H1 (cell line): Measurements from ENCODE around the gene PEX13. TPM values are rescaled to one million over a fixed set of nuclear protein-coding genes. Genes with fewer than 3 reads are reported as not detected.

Experiments used
- CTCF ChIA-PET: fragments of 300-600 bp; sonication (Branson Sonifier 250); formaldehyde crosslinking; loops from one replicate; lab custom pipeline; 2021; ENCODE audit not compliant: partially characterized antibody; lab: Charles Lee
- POLR2A ChIA-PET: fragments of 300-600 bp; sonication (Branson Sonifier 250); formaldehyde crosslinking; loops from one replicate; lab custom pipeline; 2021; ENCODE audit warnings: inconsistent platforms; ENCODE audit not compliant: partially characterized antibody; lab: Charles Lee
- DNase-seq, 2 experiments: peaks; one replicate each; pipeline versions ENCODE4 v3.0.0 to v3.0.0-alpha.2; 2010 to 2022; ENCODE audit warnings: low spot score in 2 of 2, low read depth in 1 of 2, mixed read lengths in 1 of 2
- FAIRE-seq: peaks from 2 replicates; lab custom pipeline; 2011; peaks lifted over from hg19 to GRCh38; lab: Jason Lieb, UNC
- H2AFZ ChIP-seq: 2 replicates; pipeline ENCODE4 v1.8.1; 2012; ENCODE audit warnings: low read length, inconsistent platforms
- H2AK5ac ChIP-seq: 2 replicates; pipeline ENCODE4 v1.6.1; 2013; ENCODE audit warnings: low read depth, low read length
- H2BK120ac ChIP-seq: replicated peaks from 2 replicates; pipeline ENCODE3; 2013; ENCODE audit warnings: low read depth, low read length, inconsistent platforms
- H2BK12ac ChIP-seq: 2 replicates; pipeline ENCODE4 v1.6.1; 2013; ENCODE audit warnings: low read depth, low read length
- H2BK15ac ChIP-seq: 2 replicates; pipeline ENCODE4 v1.6.1; 2013; ENCODE audit warnings: low read length
- H2BK20ac ChIP-seq: 2 replicates; pipeline ENCODE4 v1.6.1; 2013; ENCODE audit warnings: low read length
- H2BK5ac ChIP-seq: 2 replicates; pipeline ENCODE4 v1.6.1; 2013; ENCODE audit warnings: low read depth, low read length
- H3K14ac ChIP-seq: 2 replicates; pipeline ENCODE4 v1.6.1; 2013; ENCODE audit warnings: inconsistent platforms; ENCODE audit not compliant: insufficient read length
- H3K18ac ChIP-seq: 2 replicates; pipeline ENCODE4 v1.6.1; 2013; ENCODE audit warnings: low read length; ENCODE audit errors: extremely low read depth
- H3K23ac ChIP-seq: 2 replicates; pipeline ENCODE4 v1.6.1; 2013; ENCODE audit warnings: inconsistent platforms; ENCODE audit not compliant: insufficient read length
- H3K23me2 ChIP-seq: 2 replicates; pipeline ENCODE4 v1.6.1; 2013; ENCODE audit warnings: low read depth, low read length
- H3K27ac ChIP-seq: 2 replicates; pipeline ENCODE4 v1.6.1; 2011; ENCODE audit warnings: low read depth, low read length, inconsistent platforms
- H3K27me3 ChIP-seq, 4 experiments: replicated peaks in 1 of 4; 1 replicate in 1 of 4; 2 replicates in 3 of 4; pipeline versions ENCODE4 v1.6.1 to v1.8.1; 2011 to 2013; ENCODE audit warnings: low read length in 3 of 4, mild to moderate bottlenecking in 3 of 4, inconsistent platforms in 2 of 4, mixed read lengths in 2 of 4, moderate library complexity in 1 of 4; ENCODE audit not compliant: control insufficient read depth in 3 of 4, insufficient read depth in 3 of 4; ENCODE audit errors: extremely low read depth in 1 of 4
- H3K36me3 ChIP-seq, 4 experiments: 2 replicates each; pipeline versions ENCODE4 v1.6.1 to v1.8.1; 2011 to 2013; ENCODE audit warnings: mild to moderate bottlenecking in 4 of 4, low read length in 3 of 4, moderate library complexity in 2 of 4, control low read depth in 1 of 4, inconsistent platforms in 1 of 4; ENCODE audit not compliant: insufficient read depth in 4 of 4, control insufficient read depth in 2 of 4
- H3K4ac ChIP-seq: replicated peaks from 2 replicates; pipeline ENCODE3; 2013; ENCODE audit warnings: low read length, low read depth, mixed read lengths, inconsistent platforms; ENCODE audit not compliant: insufficient read length
- H3K4me1 ChIP-seq, 4 experiments: replicated peaks in 1 of 4; 1 replicate in 1 of 4; 2 replicates in 3 of 4; pipeline versions ENCODE4 v1.6.1 to v1.8.1; 2011 to 2013; ENCODE audit warnings: low read length in 3 of 4, inconsistent platforms in 2 of 4, mixed read lengths in 1 of 4; ENCODE audit not compliant: insufficient read depth in 4 of 4, control insufficient read depth in 3 of 4
- H3K4me2 ChIP-seq, 2 experiments: 2 replicates each; pipeline versions ENCODE4 v1.6.1 to v1.8.1; 2011 to 2013; ENCODE audit warnings: low read depth in 2 of 2, low read length in 2 of 2, control low read depth in 1 of 2, inconsistent platforms in 1 of 2, mild to moderate bottlenecking in 1 of 2; ENCODE audit not compliant: insufficient read depth in 1 of 2
- H3K4me3 ChIP-seq, 4 experiments: fragments of 200-600, 300-600 bp in 1 of 4; sonication (generic), shearing (Covaris generic), sonication (Bioruptor Twin) in 1 of 4; 2 replicates each; pipeline versions ENCODE4 v1.5.1 to v1.8.1; 2011 to 2016; ENCODE audit warnings: low read length in 4 of 4, low read depth in 3 of 4, control low read depth in 2 of 4, inconsistent platforms in 2 of 4, mild to moderate bottlenecking in 2 of 4, mixed read lengths in 1 of 4, moderate library complexity in 1 of 4; ENCODE audit not compliant: insufficient read depth in 2 of 4; ENCODE audit errors: extremely low read depth in 1 of 4
- H3K56ac ChIP-seq: replicated peaks from 2 replicates; pipeline ENCODE3; 2013; ENCODE audit warnings: low read depth, mild to moderate bottlenecking, mixed read lengths, low read length, inconsistent platforms; ENCODE audit not compliant: insufficient read length
- H3K79me1 ChIP-seq: 2 replicates; pipeline ENCODE4 v1.6.1; 2013; ENCODE audit warnings: low read depth, low read length, control low read depth
- H3K79me2 ChIP-seq, 2 experiments: 2 replicates each; pipeline versions ENCODE4 v1.6.1 to v1.8.1; 2012 to 2013; ENCODE audit warnings: low read length in 2 of 2, mild to moderate bottlenecking in 2 of 2, inconsistent platforms in 1 of 2; ENCODE audit not compliant: insufficient read depth in 2 of 2, control insufficient read depth in 1 of 2
- H3K9ac ChIP-seq, 4 experiments: replicated peaks in 1 of 4; 1 replicate in 1 of 4; 2 replicates in 3 of 4; pipeline versions ENCODE4 v1.6.1 to v1.8.1; 2011 to 2013; ENCODE audit warnings: low read depth in 3 of 4, low read length in 3 of 4, control low read depth in 2 of 4, mild to moderate bottlenecking in 2 of 4, moderate library complexity in 2 of 4, inconsistent platforms in 1 of 4; ENCODE audit errors: extremely low read depth in 1 of 4
- H3K9me3 ChIP-seq, 2 experiments: 2 replicates each; pipeline versions ENCODE4 v1.6.1 to v1.8.1; 2012 to 2013; ENCODE audit warnings: mild to moderate bottlenecking in 2 of 2, moderate library complexity in 2 of 2, control low read depth in 1 of 2, inconsistent platforms in 1 of 2, low read depth in 1 of 2, low read length in 1 of 2, mixed read lengths in 1 of 2; ENCODE audit not compliant: insufficient read depth in 2 of 2
- H4K20me1 ChIP-seq, 2 experiments: replicated peaks in 1 of 2; 2 replicates each; pipeline versions ENCODE3 to v1.8.1; 2011 to 2013; ENCODE audit warnings: inconsistent platforms in 2 of 2, low read length in 2 of 2, mild to moderate bottlenecking in 1 of 2; ENCODE audit not compliant: insufficient read depth in 2 of 2, control insufficient read depth in 1 of 2
- H4K5ac ChIP-seq: 2 replicates; pipeline ENCODE4 v1.6.1; 2013; ENCODE audit warnings: low read length, low read depth, mixed read lengths, inconsistent platforms; ENCODE audit not compliant: insufficient read length
- H4K8ac ChIP-seq: 2 replicates; pipeline ENCODE4 v1.8.0; 2013; ENCODE audit warnings: mild to moderate bottlenecking, moderate library complexity, low read length, inconsistent platforms; ENCODE audit not compliant: insufficient read depth; ENCODE audit errors: extremely low read depth
- H4K91ac ChIP-seq: replicated peaks from 2 replicates; pipeline ENCODE3; 2013; ENCODE audit warnings: low read length, mixed read lengths, inconsistent platforms; ENCODE audit not compliant: insufficient read length
- BRCA1 ChIP-seq: IDR thresholded peaks from 2 replicates; pipeline ENCODE4 v1.6.1; 2012; ENCODE audit warnings: low read depth, low read length, improper control_type of control experiment
- CREB1 ChIP-seq: IDR thresholded peaks from 2 replicates; pipeline ENCODE4 v1.6.1; 2012; ENCODE audit warnings: inconsistent platforms
- EGR1 ChIP-seq: IDR thresholded peaks from 2 replicates; pipeline ENCODE4 v1.6.1; 2011; ENCODE audit warnings: low read depth, low read length, borderline replicate concordance
- KDM4A ChIP-seq: IDR thresholded peaks from one replicate; pipeline ENCODE4 v1.7.1; 2012; ENCODE audit warnings: low read depth, mild to moderate bottlenecking, moderate library complexity, low read length, inconsistent platforms; ENCODE audit not compliant: severe bottlenecking
- RBBP5 ChIP-seq: IDR thresholded peaks from 2 replicates; pipeline ENCODE4 v1.7.1; 2012; ENCODE audit warnings: low read depth, mild to moderate bottlenecking, inconsistent platforms, low read length, moderate library complexity, borderline replicate concordance
- TCF12 ChIP-seq: IDR thresholded peaks from 2 replicates; pipeline ENCODE4 v1.6.1; 2011; ENCODE audit warnings: low read depth, mild to moderate bottlenecking, low read length
- WGBS, 2 experiments: shearing (Covaris generic) in 1 of 2; methylation state at CpG; one replicate each; pipeline versions ENCODE4 v1.1.6 to v1.1.7; 2013 to 2015; ENCODE audit warnings: low lambda C conversion rate in 2 of 2, mixed read lengths in 2 of 2, inconsistent platforms in 1 of 2, low coverage in 1 of 2, missing lambda C conversion rate in 1 of 2; ENCODE audit not compliant: insufficient replicate concordance in 2 of 2, insufficient coverage in 1 of 2, insufficient read length in 1 of 2; ENCODE audit errors: extremely low coverage in 1 of 2, missing lambda C conversion rate in 1 of 2; 5-methylcytosine and 5-hydroxymethylcytosine counted together
- polyA plus RNA-seq, 7 experiments: library from polyadenylated mRNA; depleted of rRNA in 3 of 7; stranded (reverse) in 5 of 7; unstranded in 2 of 7; fragments of >200 nt in 5 of 7; fragments of 200-250 nt in 2 of 7; gene quantifications; 1 replicate in 5 of 7; 2 replicates in 1 of 7; 4 replicates in 1 of 7; pipeline versions ENCODE4 v1.2.1 to v1.2.3, GENCODE V29; 2011 to 2013; ENCODE audit warnings: missing spikeins in 2 of 7, mixed read lengths in 2 of 7
- total RNA-seq: library from RNA; stranded (reverse); fragmentation: NEBNext Ultra II Directional; extraction: Animal tissue kit (Norgen Biotek cat#: 25700); gene quantifications from 2 replicates; pipeline ENCODE4 v1.2.1, GENCODE V29; 2021

The PEX13 gene
- total and polyA plus RNA-seq, 2 of the 8 experiments (the other 6 are each of a cell fraction or from before 2014, with no cell fraction given) = 16.8 to 22.3 TPM

- Histone ChIP-seq H3K9ac (no peak overlapping the region), H3K14ac (no peak overlapping the region), H2BK120ac (no peak overlapping the region), H4K20me1 (no peaks in the 10 kb centered on the region), H3K23me2 (no peaks in the 10 kb centered on the region), H4K8ac (no peak overlapping the region), H4K5ac (no peak overlapping the region), H3K18ac (no peak overlapping the region), H2BK15ac (no peak overlapping the region), H3K36me3 (no peaks in the 10 kb centered on the region), H3K79me1 (no peaks in the 10 kb centered on the region), H3K4me2 (no peak overlapping the region), H3K4me3 (no peak overlapping the region), H3K9me3 (no peaks in the 10 kb centered on the region), H3K79me2 (no peaks in the 10 kb centered on the region), H3K4me1 (peaks cover 0 to 3% (median 0%) of the 10 kb centered on the region in 4 experiments; a peak in 1 of 7 replicates), H2AK5ac (no peak overlapping the region), H3K27ac (no peak overlapping the region), H2BK20ac (no peak overlapping the region), H2BK12ac (no peak overlapping the region), H3K23ac (no peak overlapping the region), H2BK5ac (no peak overlapping the region), H3K27me3 (no peaks in the 10 kb centered on the region), H4K91ac (no peak overlapping the region), H3K56ac (no peak overlapping the region), H3K4ac (no peak overlapping the region), H2AFZ (no peak overlapping the region)
- ChIA-PET POLR2A (no interaction called here), CTCF (interaction anchor here (0.7 to 1.1 kb wide), 2 partner anchors 12 to 303 kb away, joined by 3 read pairs; no protein-coding TSS in a partner anchor)
- FAIRE-seq (no peak), DNase-seq (no peak)
- WGBS, 2 experiments = 88% methylated on average over 1 of the region's 1 CpG; no CpG with 5 or more reads in 1 of the 2 experiments
- TF ChIP-seq RBBP5 (no peak), BRCA1 (no peak), KDM4A (no peak), CREB1 (no peak), TCF12 (no peak), EGR1 (no peak)
These were observed 5.8 kb upstream of the PEX13 start for GRCh38 chr2:61011678-61012077.
